GM23338 (cell line): ENCODE data around the gene SOHLH2.

Experiments used
- CREB1 ChIP-seq: fragments of 250-450 bp; sonication (Bioruptor Pico); IDR thresholded peaks from 2 replicates; pipeline ENCODE4 v1.5.0; 2020; ENCODE audit warnings: low read depth, mild to moderate bottlenecking, moderate library complexity
- EZH2 ChIP-seq: fragments of 200-600 bp; sonication (generic); IDR thresholded peaks from one replicate; pipeline ENCODE4 v1.8.0; 2017; ENCODE audit warnings: antibody characterized with exemption, mild to moderate bottlenecking, low read depth; ENCODE audit not compliant: unreplicated experiment
- POLR2AphosphoS5 ChIP-seq: IDR thresholded peaks from 2 replicates; pipeline ENCODE4 v1.6.1; 2016; ENCODE audit warnings: antibody characterized with exemption, low read depth
- TF ChIP-seq, protein P1 (sequence below), 2 experiments: fragments of 200-600 bp in 1 of 2; sonication (generic) in 1 of 2; conservative IDR thresholded peaks; 2 replicates each; pipeline versions ENCODE4 v1.5.1 to v1.6.1; 2016 to 2017; ENCODE audit warnings: antibody characterized with exemption in 2 of 2, low read depth in 2 of 2, mild to moderate bottlenecking in 2 of 2, moderate library complexity in 1 of 2

DNA sequence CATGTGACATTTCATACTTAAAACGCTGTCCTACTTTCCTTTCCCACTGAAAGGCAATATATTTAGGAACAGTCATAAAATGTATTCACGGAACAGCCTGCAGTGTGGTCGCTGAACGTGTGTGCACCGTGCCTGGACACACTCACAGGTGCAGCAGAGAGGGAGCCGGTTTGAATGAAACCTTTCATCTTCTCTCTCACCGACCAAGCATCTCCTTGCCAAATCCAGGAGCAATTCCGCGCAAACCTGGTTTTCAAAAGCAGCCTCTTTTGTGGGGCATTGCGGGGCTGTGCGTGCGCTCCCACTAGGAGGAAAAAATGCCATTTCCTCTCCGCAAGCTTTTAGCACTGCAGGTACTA is 84.2 kb downstream of the SOHLH2 start:
- TF ChIP-seq, protein P1, sequence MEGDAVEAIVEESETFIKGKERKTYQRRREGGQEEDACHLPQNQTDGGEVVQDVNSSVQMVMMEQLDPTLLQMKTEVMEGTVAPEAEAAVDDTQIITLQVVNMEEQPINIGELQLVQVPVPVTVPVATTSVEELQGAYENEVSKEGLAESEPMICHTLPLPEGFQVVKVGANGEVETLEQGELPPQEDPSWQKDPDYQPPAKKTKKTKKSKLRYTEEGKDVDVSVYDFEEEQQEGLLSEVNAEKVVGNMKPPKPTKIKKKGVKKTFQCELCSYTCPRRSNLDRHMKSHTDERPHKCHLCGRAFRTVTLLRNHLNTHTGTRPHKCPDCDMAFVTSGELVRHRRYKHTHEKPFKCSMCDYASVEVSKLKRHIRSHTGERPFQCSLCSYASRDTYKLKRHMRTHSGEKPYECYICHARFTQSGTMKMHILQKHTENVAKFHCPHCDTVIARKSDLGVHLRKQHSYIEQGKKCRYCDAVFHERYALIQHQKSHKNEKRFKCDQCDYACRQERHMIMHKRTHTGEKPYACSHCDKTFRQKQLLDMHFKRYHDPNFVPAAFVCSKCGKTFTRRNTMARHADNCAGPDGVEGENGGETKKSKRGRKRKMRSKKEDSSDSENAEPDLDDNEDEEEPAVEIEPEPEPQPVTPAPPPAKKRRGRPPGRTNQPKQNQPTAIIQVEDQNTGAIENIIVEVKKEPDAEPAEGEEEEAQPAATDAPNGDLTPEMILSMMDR (conservative IDR thresholded peaks at IDR 0.05; ENCODE audit: low read depth in 2 of 2): no peak
- TF ChIP-seq CREB1 (CRISPR knock-in tag): no peak
- TF ChIP-seq EZH2: no peak
- TF ChIP-seq POLR2AphosphoS5: no peak
